PC-3 (cell line): ENCODE measurements around the gene SHC4.

Experiments used
- CTCF ChIP-seq: fragments of 300-600 bp; sonication (generic); conservative IDR thresholded peaks from 2 replicates; pipeline ENCODE4 v1.5.1; 2017; ENCODE audit warnings: antibody characterized with exemption, low read depth, mild to moderate bottlenecking, low read length
- EZH2 ChIP-seq: fragments of 300-600 bp; sonication (generic); IDR thresholded peaks from one replicate; pipeline ENCODE4 v1.6.1; 2017; ENCODE audit warnings: antibody characterized with exemption, mild to moderate bottlenecking, low read length; ENCODE audit not compliant: unreplicated experiment
- EZH2phosphoT487 ChIP-seq: fragments of 300-600 bp; sonication (generic); IDR thresholded peaks from 2 replicates; pipeline ENCODE4 v1.6.1; 2018; ENCODE audit warnings: mild to moderate bottlenecking, antibody characterized with exemption, low read length, borderline replicate concordance

GRCh38 chr15:48978638-48979037, 14.9 kb upstream of the SHC4 start:
- TF ChIP-seq CTCF (no peak), EZH2 (no peak), EZH2phosphoT487 (no peak)
